ENCODE data around the gene ARHGEF2. TPM values are rescaled to one million over a fixed set of nuclear protein-coding genes. Genes with fewer than 3 reads are reported as not detected.

Gene ARHGEF2
- total RNA-seq: 133 and 144 TPM in 2 replicates

DNA sequence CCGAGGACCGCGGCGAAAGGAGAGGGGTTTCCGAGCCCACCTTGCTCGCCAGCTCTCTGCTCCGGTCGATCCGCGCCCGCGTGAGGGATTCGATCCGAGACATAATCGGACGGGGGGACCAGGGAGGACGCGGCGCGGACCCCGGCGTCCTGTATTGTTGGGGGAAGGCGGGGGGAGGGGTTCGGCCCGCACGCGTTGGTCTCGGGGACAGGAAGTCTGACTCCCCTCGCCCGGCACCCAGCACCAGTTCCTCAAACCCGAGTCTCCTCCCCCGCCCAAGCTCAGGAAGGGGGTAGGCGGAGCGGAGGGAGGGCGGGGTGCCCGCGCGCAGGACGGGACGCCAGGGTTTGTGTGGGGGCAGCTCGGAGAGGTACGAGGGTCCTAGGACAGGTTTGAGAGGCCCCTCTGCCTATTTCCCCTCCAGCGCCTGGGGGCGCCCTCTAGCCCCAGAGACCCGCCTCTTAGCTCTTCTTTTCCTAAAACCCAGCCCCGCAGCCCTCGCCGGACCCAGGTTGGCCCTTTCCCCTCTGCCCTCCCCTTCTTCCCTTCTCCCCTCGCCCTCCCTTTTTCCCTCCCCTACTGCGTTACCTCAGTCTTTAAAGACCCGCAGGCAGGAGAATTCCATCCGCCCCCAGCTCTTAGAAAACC is at the start of gene ARHGEF2:
ARHGEF2 (minus strand) TSS at position 223 of the 648 bp plus-strand sequence; CDS start at position 103, 120 bp downstream.

DNA sequence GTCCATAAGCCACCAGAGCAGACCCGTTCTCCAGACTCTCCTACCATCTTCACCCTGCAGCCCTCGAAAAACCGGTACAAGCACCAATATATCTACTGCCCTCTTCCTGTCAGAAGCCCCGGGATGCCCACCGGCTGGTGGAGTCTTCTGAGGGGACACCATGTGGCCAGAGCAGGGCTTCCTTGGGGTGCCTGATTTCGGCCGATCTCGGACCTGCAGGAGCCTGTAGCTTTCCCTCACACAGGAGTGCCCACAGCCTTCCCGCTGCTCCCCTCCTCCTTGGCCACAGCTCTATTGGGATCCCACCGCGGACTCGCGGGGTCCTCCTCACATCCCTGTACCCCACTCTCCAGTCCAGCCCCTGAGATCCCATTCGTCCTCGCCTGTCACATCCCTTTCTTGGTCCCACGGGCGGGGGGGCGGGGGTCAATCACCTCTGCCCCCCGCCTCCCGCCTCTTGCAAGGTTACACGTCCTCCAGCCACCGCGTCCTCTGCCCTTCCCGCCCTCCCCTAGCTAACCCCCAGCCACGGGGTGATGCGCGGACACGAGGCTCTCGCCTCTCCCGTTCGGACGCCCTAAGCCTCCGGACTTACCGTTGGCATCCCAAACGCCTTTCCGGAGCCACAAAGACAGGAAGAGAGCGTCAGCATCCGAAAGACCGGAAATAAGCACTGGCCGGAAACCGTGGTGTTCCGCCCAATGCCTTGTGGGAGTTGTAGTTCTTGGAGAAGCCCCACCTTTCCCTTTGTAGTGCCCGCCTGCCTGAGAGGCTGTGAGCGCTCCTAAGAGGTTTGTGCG is 42.1 kb upstream of the ARHGEF2 start, which contains the start of gene SSR2:
SSR2 (minus strand) TSS at position 659 of the 800 bp plus-strand sequence. CDS start 784 bp downstream, outside the sequence.

DNA sequence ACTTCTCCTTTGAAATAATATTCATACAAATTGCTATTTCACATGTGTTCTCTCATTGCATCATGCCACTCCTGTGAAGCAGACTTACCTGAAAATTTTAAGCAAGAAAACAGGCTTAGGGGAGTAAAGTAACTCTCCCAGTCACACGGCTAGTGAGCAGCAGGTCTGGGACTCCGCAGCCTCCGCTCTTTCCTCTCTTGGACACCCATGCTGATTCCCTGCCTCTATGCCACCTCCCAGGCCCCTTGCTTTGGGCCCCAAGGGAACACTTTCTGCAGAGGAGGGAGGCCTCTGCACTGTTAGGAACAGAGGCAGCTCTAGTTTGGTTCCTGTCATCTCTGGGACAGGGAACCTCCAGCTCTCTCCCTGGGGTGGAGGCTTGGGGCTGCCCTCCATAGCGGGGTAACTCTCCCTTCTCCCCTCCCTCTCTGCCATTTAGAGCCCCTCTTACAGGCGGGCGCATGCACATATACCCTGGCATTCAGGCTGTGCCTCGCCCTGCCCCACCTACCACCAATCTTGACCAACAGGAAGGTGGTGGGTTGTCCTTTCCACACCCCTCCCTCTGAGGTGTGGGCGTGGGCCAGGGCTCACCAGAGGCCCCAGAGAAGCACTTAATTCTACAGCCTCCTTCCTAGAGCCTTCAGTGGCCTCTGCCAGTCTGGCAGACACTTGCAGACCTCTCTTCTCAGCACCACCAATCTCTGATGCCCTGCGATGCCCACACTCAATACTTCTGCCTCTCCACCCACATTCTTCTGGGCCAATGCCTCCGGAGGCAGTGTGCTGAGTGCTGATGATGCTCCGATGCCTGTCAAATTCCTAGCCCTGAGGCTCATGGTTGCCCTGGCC is 37.1 kb downstream of the ARHGEF2 start, which contains the start of gene RXFP4:
RXFP4 (plus strand) TSS at position 646 of the 852 bp plus-strand sequence; CDS start at position 718, 72 bp downstream.

DNA sequence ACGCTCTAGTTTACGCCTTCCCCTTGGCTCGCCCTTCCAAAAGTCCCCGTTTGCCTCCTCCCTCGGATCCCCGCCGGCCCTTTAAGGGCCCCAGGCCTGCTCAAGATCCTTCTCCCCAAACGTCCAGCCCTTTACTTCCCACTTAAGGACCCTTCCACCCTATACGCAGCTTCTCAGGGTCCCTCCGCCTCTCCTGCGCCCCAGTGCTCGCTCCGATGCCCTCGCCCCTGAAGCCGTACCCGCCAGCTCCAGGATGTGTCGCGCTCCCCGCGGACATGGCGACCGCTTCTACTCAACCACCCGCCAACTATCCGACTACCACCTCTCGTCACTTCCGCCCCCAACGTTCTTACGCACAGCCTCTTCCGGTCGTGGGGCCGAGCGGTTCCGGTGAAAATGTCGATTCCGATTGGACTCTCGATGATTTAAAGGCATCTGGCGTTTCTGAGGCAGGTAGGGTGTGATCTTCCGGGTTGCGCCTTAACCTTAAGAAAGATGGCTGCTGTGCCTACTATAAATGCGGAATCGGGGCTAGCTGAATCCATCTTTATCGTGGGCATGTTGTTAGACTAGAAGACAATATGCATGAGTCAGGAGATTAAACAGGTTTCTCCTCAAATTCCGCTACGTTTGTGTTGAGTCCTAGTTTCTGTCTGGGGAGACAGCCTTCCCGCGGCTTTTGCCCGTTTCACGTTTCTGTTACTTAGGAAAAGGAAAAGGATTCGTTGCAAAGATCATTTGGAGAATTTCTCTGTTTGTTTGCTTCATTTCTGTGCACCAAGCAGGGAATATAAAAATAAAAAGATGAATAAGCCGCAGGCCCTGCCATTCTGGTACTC is 44.0 kb downstream of the ARHGEF2 start, which contains the start of gene KHDC4:
KHDC4 (minus strand) TSS at position 317 of the 839 bp plus-strand sequence; CDS start at position 277, 40 bp downstream.

DNA sequence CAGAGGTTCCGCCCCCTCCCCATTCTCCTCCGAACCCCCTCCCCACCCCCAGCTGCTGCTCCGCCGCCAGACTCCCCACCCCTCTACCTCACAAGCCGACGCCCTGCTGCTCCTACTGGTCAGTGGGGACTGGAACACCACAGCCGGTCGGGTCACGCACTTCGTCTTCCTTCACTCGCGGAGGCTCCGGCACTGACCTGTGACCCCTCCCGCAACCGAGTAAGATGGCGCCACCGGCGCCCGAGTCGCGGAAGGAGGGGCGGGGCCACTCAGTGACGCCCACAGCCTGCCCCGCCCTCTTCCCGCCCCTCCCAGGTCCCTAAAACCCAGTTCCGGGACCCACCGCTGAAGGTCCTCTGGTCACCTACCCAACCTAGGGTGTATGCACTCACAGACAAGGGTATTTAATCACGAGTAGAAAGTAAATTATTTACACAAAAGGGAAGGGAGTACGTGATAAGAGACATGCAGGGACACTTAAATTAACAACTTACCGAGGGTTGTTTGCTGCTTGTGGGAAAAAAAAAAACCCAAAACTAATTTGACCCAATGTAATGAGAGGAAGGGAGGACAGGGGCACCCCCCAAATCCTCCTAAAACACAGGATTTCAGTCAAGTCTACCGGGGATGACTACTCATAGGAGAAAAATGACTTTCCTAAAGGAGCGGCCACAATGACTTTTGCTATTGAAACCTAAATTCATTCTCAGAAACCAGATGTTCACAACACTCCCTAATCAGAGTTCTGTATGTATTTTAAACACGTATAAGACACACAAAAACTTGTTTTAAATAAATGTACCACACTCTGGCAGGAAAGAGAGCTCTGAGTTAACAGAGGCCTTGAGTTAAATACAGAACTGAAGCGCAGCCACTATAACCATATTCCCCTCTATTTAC is 66.9 kb downstream of the ARHGEF2 start, which contains the start of gene RIT1:
RIT1 (minus strand) TSS at position 194 of the 900 bp plus-strand sequence. CDS start 588 bp downstream, outside the sequence.

Small RNA genes within 50 kb of the gene (small RNA-seq; reads per million reads assigned to genes)
- gene MIR6738: not detected
- gene SCARNA4: not detected
- gene SNORA80E: 288 reads per million, percentile 99 among the genes with 10 or more reads in this experiment

Other genes with a start within 250 kb of the ARHGEF2 start
- 33.5 and 40.1 TPM in 2 replicates for gene GON4L, start 121.3 kb downstream of the ARHGEF2 start, total RNA-seq
- 42.0 and 44.4 TPM in 2 replicates for gene SYT11, start 119.0 kb downstream of the ARHGEF2 start, total RNA-seq
- gene RIT1, start 67.2 kb downstream of the ARHGEF2 start, total RNA-seq: 41.5 and 43.0 TPM in 2 replicates
- gene KHDC4, start 44.1 kb downstream of the ARHGEF2 start, total RNA-seq: 30.0 and 30.8 TPM in 2 replicates
- not detected in 2 replicates for gene RXFP4, start 36.9 kb downstream of the ARHGEF2 start, total RNA-seq
- 338 and 351 TPM in 2 replicates for gene SSR2, start 42.4 kb upstream of the ARHGEF2 start, total RNA-seq
- gene UBQLN4, start 75.3 kb upstream of the ARHGEF2 start, total RNA-seq: 12.5 and 14.1 TPM in 2 replicates
- gene LAMTOR2, start 76.2 kb upstream of the ARHGEF2 start, total RNA-seq: 24.8 and 27.1 TPM in 2 replicates
- gene RAB25, start 82.6 kb upstream of the ARHGEF2 start, total RNA-seq: not detected in 2 replicates
- 0.65 and 1.1 TPM in 2 replicates for gene MEX3A, start 103.9 kb upstream of the ARHGEF2 start, total RNA-seq
- gene LMNA, start 136.2 kb upstream of the ARHGEF2 start, total RNA-seq: 1,347 and 1,795 TPM in 2 replicates
- 0.97 and 3.2 TPM in 2 replicates for gene SEMA4A, start 175.0 kb upstream of the ARHGEF2 start, total RNA-seq
- gene SLC25A44, start 215.6 kb upstream of the ARHGEF2 start, total RNA-seq: 15.9 and 22.9 TPM in 2 replicates
- 27.0 and 27.7 TPM in 2 replicates for gene PMF1, start 234.5 kb upstream of the ARHGEF2 start, total RNA-seq